T-helper 9 cell (primary cell): ENCODE measurements around the gene ZNF32.
"Not testable (repeated sequence)": the region's sequence is repeated elsewhere in the genome, so short reads cannot be mapped to it uniquely, and the experiment has no call there.

Source experiments
- DNase-seq: peaks from one replicate; pipeline ENCODE4 v3.0.0-alpha.2; 2020

ZNF32 gene

DNA sequence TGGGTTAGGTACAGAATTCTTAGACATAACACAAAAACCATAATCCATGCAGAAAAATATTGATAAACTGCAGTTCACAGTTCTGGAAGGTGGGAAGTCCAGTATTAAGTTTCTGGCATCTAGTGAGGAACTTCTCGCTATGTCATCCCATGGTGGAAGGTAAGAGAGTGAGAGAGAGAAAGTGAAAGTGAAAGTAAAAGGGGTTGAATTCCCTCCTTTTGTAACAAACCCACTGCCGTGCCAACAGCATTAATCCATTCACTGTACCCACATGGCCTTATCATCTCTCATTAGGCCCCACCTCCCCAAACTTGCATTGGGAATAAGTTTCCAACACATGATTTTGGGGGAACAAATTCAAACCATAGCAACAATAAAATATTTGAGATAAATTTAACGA, 25.3 kb downstream of the ZNF32 start:
- no peak for DNase-seq

DNA sequence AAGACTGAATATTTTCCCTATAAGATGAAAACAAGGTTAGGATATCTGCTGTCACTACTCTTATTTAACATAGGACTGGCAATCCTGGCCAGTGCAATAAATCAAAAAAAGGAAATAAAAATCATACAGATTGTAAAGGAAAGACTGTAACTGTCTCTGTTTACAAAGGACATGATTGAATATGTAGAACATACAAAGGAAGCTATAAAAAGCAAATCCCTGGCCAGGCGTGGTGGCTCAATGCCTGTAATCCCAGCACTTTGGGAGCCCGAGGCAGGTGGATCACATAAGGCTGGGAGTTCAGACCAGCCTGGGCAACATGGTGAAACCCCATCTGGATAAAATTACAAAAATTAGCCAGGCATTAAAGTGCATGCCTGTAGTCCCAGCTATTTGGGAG, 26.6 kb downstream of the ZNF32 start:
- DNase-seq: no peak

DNA sequence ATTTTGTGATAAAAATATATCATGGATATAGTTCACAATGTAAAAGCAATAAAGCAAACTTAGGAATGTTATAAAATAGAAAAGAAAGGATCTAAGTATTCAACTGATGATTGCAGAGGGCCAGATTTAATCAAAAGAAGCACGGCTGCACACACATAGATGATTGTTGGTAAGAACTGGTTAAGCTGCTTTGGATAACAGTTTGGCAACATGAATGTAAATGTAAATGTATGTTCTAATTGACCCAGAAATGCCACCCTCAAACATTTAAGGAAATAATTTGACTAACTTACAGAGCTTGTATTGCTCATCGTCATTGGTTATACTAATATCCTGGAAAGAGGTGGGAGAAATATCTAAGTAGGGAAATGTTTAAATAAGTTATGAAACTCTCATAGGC, 29.3 kb downstream of the ZNF32 start:
- no peak for DNase-seq

DNA sequence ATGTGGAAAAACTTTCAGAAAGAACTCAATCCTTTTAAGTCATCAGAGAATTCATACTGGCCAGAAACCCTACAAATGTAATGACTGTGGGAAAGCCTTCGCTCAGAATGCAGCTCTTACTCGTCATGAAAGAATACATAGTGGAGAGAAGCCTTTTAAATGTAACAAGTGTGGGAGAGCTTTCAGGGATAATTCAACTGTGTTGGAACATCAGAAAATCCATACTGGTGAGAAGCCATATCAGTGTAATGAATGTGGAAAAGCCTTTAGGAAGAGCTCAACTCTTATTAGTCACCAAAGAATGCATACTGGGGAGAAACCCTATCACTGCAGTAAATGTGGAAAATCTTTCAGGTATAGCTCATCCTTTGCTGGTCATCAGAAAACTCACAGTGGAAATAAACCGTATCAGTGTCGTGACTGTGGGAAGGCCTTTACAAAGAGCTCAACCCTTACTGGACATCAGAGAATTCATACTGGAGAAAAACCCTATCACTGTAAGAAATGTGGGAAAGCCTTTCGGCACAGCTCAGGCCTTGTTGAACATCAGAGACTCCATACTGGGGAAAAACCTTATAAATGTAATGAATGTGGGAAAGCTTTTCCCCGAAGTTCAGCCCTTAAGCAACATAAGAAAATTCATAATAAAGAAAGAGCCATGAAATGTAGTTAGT, 31.8 kb downstream of the ZNF32 start:
- no peak for DNase-seq

DNA sequence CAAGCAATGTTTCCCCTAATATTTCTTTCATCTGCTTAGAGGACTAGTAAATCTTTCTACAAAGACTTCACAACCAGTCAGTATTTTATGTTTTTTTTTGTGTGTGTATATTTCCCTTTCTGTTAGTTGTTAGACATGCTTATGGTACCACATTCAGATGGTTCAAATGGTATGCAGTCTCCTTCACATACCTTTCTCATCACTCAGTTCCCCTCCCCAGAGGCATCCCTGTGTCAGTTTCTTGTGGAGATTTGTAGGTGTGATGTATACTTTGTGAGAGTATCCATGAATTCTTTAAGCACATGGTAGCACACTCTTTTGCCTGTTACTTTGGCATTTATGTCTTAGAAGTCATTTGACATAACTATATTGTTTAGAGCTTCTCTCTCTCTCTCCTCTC, 38.0 kb downstream of the ZNF32 start:
- no peak for DNase-seq

DNA sequence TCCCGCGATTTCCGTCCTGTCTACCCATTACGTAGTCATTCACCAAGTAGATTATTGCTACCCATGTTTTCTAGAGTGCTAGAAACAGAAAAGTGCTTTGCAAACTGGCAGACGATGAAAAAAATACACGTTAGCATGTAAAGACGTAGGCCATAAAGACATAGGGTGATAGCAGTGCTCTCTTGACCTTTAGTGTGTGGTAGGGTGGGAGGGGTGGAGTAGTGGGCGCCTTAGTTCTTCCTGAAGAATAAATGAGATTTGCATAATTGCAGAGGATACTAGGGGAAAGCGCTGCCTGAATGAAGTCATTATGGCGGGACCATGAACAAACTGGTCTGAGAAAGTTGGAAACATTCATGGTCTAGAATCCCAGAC, 41.5 kb downstream of the ZNF32 start:
- no peak for DNase-seq

DNA sequence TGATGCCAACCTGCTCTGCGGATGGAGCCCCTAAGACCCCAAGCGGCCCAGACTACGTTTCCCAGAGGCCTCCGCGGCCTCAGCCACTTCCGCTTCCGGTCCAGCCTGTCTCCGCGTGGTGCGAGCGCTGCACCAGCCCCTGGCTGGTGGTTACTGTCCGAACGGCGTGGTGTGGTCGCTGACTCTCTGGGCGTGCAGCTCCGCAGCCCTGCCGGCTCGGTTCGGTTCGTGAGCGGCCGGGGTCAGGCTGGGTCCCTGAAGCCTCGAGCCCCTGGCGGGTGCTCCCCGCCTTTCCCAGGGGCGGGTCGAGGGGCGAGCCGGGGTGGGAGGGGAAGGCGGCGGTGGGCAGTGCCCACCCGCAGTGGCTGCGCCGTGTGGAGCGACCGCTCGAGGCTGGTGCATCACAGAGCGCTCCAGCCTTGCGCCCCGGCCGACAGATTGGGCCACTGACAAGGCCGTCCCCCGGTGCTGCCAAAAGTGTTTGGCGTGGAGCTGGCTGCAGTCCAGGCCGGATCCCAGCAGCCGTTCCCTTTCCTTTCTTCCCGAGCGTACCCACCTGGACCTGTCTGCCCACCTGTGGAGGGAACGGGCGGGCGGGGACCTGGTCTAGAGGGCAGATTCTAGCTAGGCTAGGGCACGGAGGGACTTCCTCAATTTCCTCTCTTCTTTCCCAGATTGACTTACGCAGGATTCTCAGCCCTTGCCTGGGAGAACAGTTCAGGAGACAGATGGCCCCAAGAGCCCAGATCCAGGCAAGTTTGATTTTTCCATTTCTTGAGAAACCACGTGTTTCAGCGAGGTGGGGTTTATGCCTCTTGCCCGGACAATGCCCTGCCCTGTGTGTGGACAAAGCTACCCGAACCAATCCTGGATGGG, 42.1 kb downstream of the ZNF32 start, which contains the start of gene ZNF485:
Gene ZNF485, plus strand, starts transcription at position 116 of the 876 bp plus-strand sequence. Its CDS starts 613 bp downstream, at position 729.
- peak; percentile 45 for DNase-seq

DNA sequence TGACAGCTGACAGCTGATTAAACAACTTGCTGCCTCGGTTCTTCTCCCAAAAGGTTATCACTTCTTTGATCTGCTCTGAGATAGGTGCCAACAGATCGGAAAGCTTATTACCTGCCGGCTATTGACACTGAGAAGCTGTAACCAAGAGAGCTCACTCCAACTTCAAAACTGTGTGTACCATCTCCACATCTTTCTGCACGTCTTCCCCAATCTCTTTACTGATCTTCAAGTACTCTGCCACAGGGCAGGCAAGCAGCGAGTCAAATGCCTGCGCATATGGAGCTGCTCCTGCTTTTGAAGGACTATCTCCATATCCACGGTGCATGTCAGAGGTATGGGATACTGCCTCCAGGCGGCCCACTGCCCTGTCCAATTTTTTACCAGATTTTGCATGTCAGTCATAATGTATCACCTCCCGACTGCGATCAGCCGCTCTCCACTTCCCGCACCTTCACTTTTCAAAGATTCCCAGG, 42.8 kb downstream of the ZNF32 start:
- DNase-seq: no peak

DNA sequence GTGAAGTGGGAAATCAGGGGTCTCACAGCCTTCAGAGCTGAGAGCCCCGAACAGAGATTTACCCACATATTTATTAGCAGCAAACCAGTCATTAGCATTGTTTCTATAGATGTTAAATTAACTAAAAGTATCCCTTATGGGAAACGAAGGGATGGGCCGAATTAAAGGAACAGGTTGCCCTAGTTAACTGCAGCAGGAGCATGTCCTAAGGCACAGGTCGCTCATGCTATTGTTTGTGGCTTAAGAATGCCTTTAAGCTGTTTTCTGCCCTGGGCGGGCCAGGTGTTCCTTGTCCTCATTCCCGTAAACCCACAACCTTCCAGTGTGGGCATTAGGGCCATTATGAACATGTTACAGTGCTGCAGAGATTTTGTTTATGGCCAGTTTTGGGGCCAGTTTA, 47.1 kb downstream of the ZNF32 start:
- not testable (repeated sequence) for DNase-seq

DNA sequence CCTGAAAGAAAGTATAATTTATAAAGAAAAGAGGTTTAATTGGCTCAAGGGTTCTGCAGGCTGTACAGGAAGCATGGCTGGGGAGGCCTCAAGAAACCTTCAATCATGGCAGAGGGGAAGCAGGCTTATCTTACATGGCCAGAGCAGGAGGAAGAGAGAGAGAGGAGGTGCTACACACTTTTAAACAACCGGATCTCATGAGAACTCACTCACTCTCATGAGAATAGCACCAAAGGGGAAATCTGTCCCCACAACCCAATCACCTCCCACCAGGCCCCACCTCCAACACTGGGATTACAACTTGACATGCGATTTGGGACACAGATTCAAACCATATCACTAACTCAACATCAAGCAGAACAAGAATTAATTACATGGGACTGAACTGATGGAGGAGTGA, 49.3 kb downstream of the ZNF32 start:
- DNase-seq: no peak

DNA sequence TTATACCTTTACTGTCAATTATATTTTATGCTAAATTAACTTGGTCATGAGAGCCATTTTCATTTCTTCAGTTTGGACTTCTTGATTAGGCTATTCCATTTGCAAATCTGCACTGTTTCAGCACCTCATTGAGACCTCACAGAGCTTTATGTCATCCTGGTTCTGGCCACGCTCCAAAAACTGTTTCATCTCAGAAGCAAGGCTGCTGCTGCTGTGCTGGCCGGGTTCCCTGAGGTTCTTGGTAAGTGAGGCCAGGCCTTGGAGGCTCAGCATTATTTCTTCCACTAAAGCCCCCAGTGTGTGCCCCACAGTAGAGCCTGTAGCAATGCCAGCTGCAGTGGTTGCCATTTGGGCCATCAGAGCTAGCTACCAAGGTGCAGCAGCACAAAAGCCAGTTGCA, 50.2 kb downstream of the ZNF32 start:
- DNase-seq: no peak

DNA sequence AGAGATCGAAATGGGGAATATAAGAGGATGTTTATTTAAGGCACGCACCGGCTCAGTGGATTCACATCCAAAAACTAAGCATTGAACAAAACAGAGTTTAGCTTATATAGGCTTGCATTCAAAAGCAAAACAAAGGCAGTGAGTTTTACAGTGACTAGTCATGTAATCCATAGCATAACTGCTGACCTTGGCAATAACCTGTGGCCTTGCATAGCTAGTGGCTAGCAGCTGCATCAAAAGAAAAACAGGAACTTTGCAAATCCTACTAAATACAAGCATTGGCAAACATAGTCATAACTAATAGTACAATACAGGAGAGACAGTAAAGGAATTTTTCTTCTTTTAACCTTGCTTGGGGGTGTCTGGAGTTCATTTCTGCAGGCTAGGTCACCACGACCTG, 52.1 kb downstream of the ZNF32 start:
- no peak for DNase-seq

DNA sequence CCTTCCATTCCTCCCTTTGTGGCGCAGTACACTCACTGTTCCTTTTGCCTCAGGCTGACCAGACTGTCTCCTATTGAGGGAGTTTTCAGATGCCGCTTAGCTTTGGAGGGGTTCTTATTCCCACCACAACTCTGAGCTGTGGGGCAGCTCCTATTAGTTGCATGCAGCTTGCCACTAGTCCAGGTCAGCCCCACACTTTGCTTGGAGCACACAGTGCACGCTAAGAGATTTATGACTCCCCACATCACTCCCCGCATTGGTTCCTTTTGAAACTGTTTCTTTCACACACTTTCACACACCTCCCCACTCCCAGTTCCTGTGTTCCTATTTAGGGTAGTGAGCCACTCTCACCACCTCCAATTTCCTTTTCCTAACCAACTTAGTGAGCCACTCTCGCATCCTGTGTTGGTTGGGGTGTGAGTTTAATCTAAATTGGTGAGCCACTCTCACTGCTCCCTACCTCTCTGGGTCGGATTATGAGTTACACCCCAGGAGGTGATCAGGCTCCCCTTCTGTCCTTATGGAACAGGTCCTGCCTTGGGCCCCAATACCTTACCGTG, 52.9 kb downstream of the ZNF32 start:
- no peak for DNase-seq

DNA sequence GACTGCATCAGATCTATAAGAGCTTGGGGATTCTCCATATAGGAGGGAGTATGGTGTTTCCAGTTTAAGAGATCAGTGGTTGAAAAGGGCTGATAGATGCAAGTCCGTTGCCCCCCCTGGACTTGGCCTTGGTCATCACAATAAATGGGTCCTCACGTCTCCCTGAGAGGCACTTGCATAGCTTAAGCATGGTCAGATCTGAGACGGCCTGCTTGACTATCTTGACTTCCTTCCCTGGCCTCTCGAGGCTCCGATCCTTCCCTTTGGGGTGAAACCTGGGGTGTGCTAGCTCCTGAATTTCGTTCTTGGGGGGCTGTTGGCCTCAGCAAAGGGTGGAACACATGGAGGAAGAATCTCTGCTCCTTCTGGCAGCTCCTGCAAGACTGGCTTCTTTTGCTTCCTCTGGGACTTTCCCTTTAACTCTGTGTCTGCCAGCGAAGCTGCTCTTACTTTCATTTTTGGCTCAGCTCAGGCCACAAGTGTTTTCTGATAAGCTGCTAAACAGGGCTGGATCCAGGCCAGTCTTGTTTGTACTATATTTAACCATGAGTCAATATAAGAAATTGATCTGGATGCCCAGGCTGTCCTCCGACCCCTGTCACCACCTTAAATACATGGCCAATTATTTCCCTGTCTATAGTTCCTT, 53.6 kb downstream of the ZNF32 start:
- no peak for DNase-seq
